Loucy (cell line): ENCODE measurements around the gene GPC5.

Experiments used
- CTCF ChIP-seq: fragments of 200-600 bp; sonication (generic); conservative IDR thresholded peaks from 2 replicates; pipeline ENCODE4 v1.5.1; 2014; ENCODE audit warnings: mild to moderate bottlenecking, antibody characterized with exemption, low read length
- EZH2phosphoT487 ChIP-seq: fragments of 200-600 bp; IDR thresholded peaks from 2 replicates; pipeline ENCODE4 v1.6.1; 2018; ENCODE audit warnings: antibody characterized with exemption, mild to moderate bottlenecking, moderate library complexity, borderline replicate concordance

GRCh38 chr13:91802957-91803356 lies 404.5 kb downstream of the GPC5 start:
- TF ChIP-seq CTCF (no peak), EZH2phosphoT487 (no peak)
